Measurements from ENCODE around the gene UPF2.
"Not testable (repeated sequence)": the region's sequence is repeated elsewhere in the genome, so short reads cannot be mapped to it uniquely, and the experiment has no call there.

UPF2 gene, protein sequence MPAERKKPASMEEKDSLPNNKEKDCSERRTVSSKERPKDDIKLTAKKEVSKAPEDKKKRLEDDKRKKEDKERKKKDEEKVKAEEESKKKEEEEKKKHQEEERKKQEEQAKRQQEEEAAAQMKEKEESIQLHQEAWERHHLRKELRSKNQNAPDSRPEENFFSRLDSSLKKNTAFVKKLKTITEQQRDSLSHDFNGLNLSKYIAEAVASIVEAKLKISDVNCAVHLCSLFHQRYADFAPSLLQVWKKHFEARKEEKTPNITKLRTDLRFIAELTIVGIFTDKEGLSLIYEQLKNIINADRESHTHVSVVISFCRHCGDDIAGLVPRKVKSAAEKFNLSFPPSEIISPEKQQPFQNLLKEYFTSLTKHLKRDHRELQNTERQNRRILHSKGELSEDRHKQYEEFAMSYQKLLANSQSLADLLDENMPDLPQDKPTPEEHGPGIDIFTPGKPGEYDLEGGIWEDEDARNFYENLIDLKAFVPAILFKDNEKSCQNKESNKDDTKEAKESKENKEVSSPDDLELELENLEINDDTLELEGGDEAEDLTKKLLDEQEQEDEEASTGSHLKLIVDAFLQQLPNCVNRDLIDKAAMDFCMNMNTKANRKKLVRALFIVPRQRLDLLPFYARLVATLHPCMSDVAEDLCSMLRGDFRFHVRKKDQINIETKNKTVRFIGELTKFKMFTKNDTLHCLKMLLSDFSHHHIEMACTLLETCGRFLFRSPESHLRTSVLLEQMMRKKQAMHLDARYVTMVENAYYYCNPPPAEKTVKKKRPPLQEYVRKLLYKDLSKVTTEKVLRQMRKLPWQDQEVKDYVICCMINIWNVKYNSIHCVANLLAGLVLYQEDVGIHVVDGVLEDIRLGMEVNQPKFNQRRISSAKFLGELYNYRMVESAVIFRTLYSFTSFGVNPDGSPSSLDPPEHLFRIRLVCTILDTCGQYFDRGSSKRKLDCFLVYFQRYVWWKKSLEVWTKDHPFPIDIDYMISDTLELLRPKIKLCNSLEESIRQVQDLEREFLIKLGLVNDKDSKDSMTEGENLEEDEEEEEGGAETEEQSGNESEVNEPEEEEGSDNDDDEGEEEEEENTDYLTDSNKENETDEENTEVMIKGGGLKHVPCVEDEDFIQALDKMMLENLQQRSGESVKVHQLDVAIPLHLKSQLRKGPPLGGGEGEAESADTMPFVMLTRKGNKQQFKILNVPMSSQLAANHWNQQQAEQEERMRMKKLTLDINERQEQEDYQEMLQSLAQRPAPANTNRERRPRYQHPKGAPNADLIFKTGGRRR

DNA sequence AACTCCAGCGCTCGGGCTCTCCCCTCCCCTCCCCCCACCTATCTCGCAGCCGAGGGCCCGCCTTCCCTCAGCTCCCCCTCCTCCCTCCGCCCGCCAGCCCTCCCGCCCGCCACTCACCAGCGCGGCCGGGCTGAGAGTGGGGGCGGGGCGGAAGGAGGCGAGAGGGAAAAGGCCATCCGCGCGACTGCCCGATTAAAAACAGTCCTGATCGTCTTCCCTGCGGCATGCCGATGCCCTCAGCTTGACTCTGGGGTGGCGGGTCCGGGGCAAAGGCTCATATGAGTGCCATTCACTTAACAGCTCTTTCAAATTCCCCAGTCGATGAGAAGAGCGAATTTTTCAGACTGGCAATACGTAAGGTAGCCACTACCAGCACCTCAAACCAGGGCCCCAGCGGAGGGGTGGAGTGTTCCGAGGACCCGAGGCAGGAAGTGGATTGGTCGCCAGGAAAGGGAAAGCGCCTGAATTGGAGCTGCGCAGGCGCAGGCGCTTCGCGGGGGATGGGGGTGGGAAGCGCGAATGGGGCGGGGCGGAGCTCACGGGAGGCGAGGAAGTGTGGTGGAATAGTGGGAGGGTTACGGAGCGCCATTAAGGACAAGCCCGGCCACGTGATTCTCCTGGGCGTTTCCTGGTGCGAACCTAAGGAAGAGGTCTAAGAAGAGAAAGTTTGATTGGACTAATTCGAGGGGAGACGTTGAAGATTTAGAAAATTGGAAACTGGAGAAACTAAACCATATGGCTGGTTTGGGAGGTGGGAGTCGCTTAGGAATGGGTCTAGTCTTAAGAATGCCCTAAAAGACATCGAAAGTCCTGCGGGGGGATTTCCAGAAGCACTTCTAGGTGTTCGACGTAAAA lies at the start of gene UPF2:
TSS of gene UPF2 (minus strand) at position 13 of the 855 bp plus-strand sequence. CDS start 7,386 bp downstream, outside the sequence.
- peak; percentile 100 for DNase-seq

DNA sequence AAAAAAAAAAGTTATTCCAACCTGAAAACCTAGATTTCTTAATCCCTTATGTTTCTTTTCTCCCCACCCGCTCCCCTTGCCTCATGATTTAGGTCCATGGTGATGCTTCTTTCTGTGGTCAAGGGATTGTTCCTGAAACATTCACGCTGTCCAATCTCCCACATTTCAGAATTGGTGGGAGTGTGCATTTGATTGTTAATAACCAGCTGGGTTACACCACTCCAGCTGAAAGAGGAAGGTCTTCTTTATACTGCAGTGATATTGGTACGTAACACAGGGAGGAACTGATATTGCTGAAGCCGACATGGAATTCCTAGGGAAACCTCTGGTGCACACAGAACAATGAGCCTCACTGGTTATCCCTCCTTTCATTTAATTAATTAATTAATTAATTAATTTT lies 48.8 kb upstream of the UPF2 start:
- no peak for DNase-seq

DNA sequence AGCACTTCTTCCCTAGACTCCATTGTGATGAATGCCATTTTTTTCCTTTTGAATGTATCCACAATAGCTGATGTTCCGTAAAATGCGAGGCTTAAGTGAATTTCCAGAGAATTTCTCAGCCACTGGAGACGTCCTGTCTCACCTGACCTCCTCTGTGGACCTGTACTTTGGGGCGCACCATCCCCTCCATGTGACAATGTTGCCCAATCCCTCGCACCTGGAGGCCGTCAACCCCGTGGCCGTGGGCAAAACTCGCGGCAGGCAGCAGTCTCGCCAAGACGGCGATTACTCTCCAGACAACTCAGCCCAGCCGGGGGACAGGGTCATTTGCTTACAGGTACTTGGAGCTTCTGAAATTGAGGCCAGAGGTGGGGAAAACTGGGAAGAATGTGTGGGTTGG lies 46.3 kb upstream of the UPF2 start:
- no peak for DNase-seq

DNA sequence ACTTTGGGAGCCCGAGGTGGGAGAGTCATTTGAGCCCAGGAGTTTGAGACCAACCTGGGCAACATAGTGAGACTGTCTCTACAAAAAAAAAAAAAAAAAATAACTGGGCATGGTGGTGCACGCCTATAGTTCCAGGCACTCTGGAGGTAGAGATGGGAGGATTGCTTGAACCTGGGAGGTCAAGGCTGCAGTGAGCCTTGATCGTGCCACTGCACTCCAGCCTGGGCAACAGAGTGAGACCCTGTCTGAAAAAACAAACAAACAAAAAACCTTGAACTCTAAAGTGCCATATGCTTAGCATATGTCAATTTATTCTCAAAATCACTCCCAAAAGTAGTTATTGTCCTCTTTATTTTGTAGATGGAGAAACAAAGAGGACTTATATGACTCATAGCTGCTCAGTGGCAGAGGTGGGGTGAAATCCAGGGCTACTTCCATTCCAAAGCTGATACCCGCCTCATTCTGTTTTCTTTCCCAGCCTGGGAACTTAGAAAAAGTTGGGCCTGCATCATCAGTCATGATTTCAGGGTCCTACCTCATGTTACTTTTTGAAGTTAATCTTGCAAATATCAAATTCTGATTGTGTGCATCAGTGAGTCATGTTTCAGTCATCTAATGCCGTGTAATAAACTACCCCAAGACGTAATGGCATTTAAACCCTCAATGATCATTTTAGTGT lies 39.4 kb upstream of the UPF2 start:
- DNase-seq, result no peak

DNA sequence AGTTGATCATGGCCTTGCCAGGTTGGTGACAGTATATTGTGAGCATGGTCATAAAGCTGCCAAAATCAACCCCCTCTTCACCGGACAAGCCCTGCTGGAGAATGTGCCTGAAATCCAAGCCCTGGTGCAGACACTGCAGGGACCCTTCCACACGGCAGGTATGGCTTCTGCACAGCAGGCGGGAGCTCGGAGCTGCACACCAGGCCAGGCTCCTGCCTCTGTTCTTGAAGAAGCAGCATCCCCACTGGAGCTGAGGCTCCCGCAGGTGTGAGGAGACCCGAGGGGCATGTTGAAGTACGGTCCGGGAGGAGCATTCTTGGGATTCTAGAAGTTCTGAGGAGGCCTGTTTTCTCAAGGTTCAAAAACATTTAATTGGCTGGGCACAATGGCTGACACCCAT lies 38.9 kb upstream of the UPF2 start:
- no peak for DNase-seq

DNA sequence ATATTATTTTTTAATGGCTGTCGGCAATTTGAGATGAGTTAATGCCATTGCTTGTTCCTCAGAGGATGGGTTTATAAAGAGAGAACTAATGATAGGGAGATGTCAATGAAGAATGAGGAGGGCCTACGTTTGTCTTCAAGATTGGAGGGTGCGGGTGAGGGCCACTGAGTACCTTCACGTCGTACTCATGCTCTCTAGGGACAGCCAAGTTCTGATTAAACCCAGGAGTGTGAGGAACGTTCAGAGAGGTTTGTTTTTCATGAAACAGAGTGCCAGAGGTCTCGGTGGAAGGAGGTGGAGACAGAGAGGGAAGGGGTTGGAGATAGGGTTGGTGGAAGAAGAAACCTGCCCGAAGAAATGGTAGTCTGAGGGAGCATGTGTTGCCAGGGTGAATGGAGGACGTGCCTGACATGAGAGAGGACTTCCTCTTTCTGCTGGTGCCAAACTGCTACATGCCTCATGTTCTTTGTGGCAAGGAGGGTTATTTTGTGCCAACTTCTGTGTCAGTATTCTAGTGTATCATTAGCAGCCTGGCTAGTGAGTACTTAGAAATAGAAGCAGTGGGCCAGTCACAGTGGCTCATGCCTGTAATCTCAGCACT lies 35.1 kb upstream of the UPF2 start:
- no peak for DNase-seq

DNA sequence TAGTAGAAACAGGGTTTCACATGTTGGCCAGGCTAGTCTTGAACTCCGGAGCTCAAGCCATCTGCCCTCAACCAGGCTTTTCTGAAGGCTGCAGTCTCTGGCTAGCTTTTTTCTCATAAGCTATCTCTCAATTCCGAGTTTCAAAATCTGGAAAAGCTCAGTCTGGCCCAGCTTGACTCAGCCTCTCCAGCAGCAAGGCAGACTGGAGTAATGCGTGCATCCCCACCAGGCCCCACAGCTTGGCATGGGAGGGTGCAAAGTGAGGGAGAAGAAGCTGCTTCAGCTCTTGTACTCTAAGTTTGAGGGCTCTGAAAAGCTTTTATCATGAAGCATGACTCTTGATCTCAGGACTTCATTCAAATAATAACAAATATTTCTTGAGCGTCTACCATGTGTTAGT lies 30.9 kb upstream of the UPF2 start:
- no peak for DNase-seq

DNA sequence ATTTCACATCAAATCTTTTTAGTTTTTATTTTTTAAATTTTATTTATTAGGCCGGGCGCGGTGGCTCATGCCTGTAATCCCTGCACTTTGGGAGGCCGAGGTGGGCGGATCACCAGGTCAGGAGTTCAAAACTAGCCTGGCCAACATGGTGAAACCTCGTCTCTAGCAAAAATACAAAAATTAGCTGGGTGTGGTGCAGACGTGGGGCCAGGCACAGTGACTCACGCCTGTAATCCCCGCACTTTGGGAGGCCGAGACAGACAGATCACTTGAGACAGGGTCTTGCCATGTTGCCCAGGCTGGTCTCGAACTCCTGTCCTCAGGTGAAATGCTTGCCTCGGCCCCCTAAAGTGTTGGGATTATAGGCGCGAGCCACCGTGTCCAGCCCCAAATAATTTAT lies 28.8 kb upstream of the UPF2 start:
- not testable (repeated sequence) for DNase-seq

DNA sequence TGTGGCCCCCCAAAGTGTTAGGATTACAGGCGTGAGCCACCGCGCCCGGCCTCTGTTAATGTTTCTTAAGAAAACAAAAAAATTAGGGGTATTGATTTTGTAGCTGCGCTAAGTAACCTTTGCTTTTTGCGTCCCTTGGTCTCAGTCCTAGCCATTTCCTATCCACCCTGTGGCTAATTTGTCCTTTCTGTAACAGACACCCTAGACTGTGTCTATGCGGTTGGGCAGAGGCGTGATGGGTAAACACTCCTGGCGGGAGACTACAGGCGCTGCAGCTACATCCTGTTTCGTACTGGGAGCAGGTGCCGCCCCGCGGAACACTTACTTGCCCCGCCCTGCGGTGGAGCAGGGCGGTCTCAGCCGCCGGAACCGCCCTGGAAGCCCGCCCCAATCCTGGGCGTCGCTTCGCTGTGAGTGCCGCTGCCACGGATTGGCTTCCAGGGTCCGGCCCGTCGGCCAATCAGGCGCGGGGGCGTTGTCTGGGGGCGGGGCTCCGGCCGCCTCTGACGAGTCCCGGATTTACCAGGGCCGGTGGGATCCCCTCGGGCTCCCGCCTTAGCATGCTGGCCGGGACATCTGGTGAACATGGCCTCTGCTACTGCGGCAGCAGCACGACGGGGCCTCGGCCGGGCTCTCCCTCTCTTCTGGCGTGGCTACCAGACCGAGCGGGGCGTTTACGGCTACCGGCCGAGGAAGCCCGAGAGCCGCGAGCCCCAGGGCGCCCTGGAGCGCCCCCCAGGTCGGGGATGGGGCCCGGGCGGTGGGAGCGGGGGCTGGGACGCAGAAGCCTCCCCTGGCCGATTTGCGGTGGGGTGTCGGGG lies 26.1 kb upstream of the UPF2 start, which contains the start of gene DHTKD1:
TSS of gene DHTKD1 (plus strand) at position 506 of the 821 bp plus-strand sequence. CDS start at position 586, 80 bp downstream.
- DNase-seq, result peak; percentile 99

DNA sequence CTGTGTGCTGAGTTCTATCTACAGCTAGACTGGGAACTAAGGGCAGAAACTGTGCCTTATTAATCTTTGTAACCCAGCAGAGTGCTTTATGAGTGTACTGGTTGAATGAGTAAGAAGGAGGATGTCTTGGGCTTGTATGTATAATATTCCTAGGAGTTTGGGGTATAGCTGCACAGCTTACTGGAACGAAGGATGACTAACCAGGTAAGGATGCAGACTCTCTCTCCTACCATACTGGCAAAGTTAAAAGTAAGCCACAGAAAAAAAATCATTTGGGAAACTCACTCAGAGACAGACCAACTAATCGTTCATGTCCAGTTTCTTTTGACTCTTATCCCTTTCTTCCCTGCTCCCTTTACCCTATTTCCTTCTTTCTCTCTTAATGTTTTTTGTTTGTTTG lies 24.7 kb upstream of the UPF2 start:
- DNase-seq, result no peak

DNA sequence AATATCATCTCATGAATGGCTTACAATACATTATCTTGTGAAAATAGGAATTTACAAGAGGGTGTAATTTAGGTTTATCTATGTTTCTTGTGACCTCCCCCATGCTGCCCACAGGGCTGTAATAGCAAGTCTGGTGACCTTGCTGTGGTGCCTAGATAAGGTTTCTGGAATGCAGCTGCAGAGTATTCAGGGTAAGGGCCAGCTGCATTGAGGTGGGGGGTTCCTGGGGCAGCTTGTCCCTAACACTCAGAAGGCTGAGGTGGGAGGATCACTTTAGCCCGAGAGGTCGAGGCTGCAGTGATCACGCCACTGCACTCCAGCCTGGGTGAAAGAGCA lies 20.8 kb upstream of the UPF2 start:
- DNase-seq, result no peak

DNA sequence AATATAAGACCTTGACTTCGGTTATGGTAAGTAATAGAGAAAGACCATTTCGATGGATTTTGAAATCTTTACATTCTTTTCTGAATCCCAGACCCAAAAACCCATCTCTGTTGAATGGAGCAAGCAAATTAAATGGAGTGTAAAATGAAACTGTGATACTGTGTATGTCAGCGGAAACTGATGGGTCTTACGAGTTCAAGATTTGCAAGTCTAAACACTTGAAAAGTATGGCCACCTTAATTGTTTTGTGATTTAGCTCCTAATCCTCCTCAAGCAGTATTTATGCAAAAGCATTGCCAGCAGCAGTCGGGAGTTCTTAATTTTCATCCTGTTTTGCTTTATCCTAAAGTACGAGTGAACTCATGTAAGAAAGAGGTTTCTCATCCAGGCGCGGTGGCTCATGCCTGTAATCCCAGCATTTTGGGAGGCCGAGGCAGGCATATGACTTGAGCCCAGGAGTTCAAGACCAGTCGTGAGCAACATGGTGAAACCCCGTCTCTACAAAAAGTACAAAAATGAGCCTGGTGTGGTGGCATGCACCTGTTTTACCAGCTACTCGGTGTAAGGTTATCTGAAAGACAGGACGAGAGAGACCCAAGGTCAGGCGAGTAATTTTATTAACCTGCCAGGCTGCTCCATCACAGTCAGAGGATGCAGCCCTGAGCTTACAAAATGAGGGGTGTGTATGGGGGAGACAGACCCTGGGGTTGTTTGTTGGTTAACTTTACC lies 20.3 kb upstream of the UPF2 start:
- DNase-seq, result no peak

DNA sequence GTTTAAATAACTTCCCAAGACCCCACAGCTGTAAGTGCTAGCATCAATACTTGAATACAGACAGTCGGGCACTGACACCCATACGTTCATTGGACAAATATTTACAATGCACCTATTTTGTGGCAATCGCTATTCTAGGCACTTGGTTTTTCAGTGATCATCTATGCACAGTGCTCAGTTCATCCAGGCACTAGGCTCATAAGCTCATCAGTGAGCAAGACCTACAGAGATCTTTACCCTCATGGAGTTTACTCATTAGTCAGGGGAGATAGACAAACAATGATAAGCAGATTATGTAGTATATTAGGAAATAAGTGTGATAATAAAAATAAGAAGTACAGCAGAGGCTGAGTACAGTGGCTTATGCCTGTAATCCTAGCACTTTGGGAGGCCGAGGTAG lies 18.5 kb upstream of the UPF2 start:
- no peak for DNase-seq

DNA sequence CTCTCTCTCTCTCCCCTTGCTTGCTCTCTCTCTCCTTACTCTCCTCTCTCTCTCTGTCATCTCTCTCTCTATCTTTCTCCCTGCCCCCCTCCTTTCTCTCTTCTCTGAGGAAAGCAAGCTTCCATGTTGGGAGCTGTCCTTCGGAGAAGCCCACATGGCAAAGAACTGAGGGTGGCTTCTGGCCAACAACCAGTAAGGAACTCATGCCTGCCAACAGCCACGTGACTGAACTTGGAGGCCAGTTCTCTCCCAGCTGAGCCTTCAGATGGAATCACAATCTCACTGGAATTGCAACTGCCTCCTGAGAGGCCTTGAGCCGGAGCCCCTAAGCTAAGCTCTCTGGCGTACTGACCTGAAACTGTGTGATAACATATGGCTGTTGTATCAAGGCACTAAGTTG lies 14.1 kb upstream of the UPF2 start:
- DNase-seq, result no peak

DNA sequence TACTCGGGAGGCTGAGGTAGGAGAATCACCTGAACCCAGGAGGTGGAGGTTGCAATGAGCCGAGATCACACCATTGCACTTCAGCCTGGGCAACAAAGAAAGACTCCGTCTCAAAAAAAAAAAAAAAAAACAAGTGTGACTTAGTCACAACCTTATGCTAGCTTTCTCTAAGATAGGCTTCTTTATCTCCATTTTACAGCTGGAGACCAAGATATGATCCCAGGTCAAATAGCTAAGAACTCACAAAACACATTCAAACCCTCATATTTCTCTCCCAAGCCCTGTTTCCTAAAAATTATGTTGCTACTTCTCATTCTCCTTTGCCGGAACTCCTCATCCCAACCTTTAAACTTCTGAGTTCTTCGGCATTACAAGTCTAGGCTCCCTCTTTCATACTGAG lies 13.1 kb upstream of the UPF2 start:
- DNase-seq, result no peak

DNA sequence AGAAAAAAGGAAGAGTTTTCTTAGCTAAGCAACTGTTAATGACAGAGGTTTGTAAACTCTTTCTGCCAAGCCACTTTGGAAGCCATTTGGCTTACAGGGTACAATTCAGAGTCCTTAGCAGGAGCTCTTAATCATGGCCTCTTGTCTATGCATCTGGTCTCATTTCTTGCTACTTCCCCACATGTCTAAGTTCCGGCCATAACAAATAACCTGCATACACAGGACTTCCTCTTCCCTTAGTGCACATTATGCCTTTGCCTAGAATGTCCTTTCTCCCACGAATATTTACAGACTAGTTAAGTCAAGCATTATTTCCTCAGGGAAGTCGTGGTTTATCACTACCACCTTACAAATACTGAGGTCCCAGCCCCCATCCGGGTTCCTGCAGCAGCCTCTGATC lies 8.6 kb upstream of the UPF2 start:
- DNase-seq, result no peak

DNA sequence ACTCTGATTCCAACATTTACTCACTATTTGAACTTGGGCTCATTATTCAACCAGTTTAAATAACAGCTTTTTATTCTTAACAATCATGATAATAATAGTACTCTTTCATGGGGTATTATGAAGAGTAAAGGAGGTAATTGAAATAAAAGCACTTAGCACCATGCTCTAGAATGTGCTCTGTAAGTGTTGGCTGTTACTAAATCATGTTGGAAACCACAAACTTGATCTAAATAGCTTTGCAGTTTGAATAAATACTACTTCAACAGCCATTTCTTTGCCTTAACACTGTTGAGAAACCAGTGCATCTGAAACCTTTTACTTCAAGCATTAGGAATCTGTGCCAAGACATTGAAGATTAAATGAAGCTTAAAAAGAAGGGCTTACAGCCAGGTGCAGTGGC lies 7.9 kb upstream of the UPF2 start:
- DNase-seq, result no peak

DNA sequence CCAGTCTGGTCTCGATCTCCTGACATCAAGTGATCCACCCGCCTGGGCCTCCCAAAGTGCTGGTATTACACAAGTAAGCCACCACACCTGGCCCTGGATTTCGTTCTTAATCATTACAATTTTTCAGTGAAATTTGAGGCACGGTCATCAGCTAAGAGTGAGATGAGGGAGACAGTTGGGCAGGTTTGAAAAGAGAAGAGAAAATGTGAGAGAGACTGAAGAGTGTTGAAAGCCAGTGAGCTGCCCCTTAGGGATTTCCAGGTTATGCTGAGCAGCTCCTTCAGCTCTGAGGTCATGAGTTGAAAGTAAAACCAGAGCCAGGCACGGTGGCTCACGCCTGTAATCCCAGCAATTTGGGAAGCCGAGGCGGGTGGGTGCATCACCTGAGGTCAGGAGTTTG lies 5.9 kb upstream of the UPF2 start:
- DNase-seq, result no peak

DNA sequence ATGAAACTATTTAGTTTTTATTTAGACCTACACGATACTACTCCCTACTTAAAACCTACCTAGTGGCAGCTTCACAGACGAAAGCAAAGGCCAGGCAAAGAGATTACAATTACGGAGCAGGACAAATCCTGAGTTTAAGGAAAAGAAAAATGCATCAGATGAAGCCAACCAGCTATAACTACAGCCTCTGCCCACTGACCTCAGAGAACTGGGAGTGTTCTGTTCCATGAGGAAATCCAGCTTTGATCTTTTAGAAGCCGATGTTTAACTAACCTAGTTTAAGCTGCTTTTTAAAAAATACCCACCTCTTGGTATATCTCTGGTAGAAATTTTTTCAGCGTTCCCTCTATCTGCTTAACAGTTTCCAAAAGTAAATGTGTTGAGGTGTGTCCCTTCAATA lies 3.0 kb upstream of the UPF2 start:
- no peak for DNase-seq

DNA sequence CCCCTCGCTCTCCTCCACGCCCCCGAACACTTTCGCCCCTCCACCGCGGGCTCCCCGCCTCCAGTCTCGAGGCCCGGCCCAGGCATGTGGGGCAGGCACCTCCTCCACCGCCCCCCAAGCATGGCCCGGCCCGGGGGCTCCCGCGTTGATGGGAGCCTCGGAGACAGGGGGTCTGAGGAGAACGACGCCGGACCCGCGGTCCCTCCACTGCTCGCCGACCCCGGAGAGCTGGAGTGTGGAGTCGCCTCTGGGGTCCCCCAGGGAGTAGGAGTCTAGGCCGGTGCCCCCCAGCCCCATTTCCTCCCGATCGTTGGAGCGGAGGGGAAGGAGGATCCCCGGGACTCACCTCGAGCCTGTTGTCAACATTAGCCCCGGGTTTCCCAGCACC lies 206 bp downstream of the UPF2 start:
- DNase-seq, result peak; percentile 73
